Measurements from ENCODE around the gene OR5AN1. TPM values are rescaled to one million over a fixed set of nuclear protein-coding genes. Genes with fewer than 3 reads are reported as not detected.

OR5AN1 gene
- polyA plus RNA-seq, 1 experiment, result not detected

DNA sequence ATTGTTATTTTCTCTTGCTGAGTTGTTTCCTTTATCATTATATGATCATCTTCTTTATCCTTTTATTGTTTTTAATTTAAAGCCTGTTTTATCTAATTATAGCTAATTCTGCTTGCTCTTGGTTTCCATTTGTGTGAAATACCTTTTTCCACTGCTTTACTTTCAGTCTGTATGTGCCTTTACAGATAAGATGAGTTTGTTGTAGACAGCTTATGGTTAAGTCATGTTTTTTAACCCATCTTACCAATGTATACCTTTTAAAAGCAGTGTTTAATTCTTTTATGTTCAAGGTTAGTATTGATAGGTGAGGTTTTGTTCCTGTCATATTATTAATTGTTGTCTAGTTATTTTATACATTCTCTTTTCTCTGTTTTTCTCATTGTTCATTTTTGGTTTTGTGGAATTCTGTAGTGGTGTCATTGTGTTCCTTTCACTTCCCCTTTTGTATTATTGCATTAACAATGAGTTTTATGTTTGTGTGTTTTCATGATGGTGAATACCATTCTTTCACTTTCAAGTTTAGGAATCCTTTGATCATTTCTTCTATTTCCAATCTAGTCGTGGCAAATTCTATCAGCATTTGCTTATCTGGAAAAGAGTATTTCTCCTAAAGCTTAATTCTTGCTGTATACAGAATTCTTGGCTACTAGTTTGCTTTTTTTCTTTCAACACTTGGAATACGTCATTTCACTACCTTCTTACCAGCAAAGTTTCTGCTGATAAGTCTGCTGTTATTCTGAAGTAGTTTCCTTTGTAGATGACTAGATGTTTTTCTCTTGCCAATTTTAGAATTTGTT, 21.8 kb downstream of the OR5AN1 start:
- Histone ChIP-seq H3K4me3 (ENCODE audit: low read depth, low read length) (no peak overlapping the region), H3K27me3 (ENCODE audit: control insufficient read depth, insufficient read depth, low read length) (no peaks in the 10 kb centered on the region), H3K36me3 (ENCODE audit: control insufficient read depth, insufficient read depth, low read length) (no peaks in the 10 kb centered on the region)
- TF ChIP-seq, protein P1, sequence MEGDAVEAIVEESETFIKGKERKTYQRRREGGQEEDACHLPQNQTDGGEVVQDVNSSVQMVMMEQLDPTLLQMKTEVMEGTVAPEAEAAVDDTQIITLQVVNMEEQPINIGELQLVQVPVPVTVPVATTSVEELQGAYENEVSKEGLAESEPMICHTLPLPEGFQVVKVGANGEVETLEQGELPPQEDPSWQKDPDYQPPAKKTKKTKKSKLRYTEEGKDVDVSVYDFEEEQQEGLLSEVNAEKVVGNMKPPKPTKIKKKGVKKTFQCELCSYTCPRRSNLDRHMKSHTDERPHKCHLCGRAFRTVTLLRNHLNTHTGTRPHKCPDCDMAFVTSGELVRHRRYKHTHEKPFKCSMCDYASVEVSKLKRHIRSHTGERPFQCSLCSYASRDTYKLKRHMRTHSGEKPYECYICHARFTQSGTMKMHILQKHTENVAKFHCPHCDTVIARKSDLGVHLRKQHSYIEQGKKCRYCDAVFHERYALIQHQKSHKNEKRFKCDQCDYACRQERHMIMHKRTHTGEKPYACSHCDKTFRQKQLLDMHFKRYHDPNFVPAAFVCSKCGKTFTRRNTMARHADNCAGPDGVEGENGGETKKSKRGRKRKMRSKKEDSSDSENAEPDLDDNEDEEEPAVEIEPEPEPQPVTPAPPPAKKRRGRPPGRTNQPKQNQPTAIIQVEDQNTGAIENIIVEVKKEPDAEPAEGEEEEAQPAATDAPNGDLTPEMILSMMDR (IDR thresholded peaks at IDR 0.05; ENCODE audit: insufficient read depth, low read depth, low read length), result no peak
- ChIA-PET CTCF (interaction anchor here (1.3 kb wide), 1 partner anchor 15 kb away, joined by 3 read pairs; no protein-coding TSS in a partner anchor), POLR2A (no interaction called here)
- no peak for DNase-seq (ENCODE audit: low read depth)

DNA sequence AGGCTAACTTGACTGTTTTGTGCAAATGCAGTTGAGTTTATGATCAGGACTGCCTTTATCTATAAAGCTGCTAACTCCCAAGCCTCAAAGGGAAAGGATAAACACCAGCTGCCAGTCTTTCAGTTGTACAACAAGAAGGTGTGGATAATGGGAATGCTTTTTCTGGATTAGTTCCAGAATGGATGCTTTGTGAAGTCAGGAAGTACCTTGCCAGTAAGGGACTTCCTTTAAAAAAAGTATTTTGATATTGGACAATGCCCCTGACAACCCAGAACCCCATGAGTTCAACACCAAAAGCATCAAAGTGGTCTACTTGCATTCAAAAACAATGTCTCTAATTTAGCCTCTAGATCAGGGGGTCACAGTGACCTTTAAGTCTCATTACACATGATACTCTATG, 35.5 kb downstream of the OR5AN1 start:
- TF ChIP-seq, protein P1 (IDR thresholded peaks at IDR 0.05; ENCODE audit: insufficient read depth, low read depth, low read length), result no peak
- Histone ChIP-seq H3K4me3 (ENCODE audit: low read depth, low read length) (no peak overlapping the region), H3K27me3 (ENCODE audit: control insufficient read depth, insufficient read depth, low read length) (no peaks in the 10 kb centered on the region), H3K36me3 (ENCODE audit: control insufficient read depth, insufficient read depth, low read length) (no peaks in the 10 kb centered on the region)
- ChIA-PET POLR2A (no interaction called here), CTCF (no interaction called here)
- no peak for DNase-seq (ENCODE audit: low read depth)

DNA sequence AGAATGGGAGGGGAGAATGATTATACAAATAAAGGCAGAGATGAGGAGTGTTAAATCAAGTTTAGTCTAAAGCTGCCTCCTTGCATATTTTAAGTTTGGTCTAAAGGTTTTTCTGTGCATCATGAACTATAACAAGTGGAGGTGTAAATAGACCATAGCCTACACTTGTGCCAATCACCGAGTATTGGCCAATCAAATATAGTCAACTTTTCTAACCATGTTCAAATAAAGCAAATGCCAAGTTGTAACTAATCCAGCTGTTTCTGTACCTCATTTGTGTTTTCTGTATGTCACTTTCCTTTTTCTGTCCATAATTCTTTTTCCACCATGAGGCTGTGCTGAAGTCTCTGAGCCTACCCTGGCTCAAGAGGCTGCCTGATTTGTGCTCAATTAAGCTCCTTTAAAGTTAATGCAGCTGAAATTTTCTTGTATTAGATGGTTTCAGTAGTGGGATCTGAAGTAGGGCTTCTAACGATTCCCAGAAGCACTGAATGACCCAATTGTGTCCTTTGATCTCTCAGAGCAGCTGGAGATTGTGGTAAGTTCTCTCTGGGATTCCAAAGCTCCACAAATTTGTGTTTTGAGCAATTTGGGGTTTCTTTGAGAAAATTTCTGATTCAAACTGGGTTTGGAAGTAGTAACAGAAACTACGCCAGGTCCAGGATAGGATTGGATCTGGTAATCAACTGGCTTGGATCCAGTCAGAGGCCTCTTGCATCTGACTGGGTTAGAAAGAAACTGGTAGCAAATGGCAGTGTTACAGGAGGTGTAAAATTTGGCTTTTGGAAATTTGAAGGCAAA, 42.0 kb downstream of the OR5AN1 start:
- no peaks in the 10 kb centered on the region for H3K27me3 ChIP-seq (ENCODE audit: control insufficient read depth, insufficient read depth, low read length)
- ChIA-PET CTCF (interaction anchor here (0.9 kb wide), 1 partner anchor 9 kb away, joined by 3 read pairs; no protein-coding TSS in a partner anchor), POLR2A (no interaction called here)
- no peak overlapping the region for H3K4me3 ChIP-seq (ENCODE audit: low read depth, low read length)
- TF ChIP-seq, protein P1 (IDR thresholded peaks at IDR 0.05; ENCODE audit: insufficient read depth, low read depth, low read length), result no peak
- DNase-seq (ENCODE audit: low read depth), result no peak
- H3K36me3 ChIP-seq (ENCODE audit: control insufficient read depth, insufficient read depth, low read length), result no peaks in the 10 kb centered on the region

DNA sequence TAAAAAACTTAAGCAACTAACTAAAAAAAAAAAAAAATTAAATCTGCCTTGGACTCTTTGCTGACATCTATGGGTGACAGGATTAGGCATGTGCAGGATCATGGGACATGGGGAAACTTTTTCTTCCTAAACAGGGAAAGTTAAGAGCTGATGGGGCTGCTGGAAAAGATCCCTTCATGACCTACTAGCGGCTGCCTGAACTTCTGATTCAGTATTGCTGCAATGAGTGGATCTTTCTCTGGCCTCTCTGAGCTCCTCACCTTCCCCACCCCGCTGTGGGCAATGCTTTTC, 42.5 kb downstream of the OR5AN1 start:
- ChIA-PET POLR2A (no interaction called here), CTCF (no interaction called here)
- TF ChIP-seq, protein P1 (IDR thresholded peaks at IDR 0.05; ENCODE audit: insufficient read depth, low read depth, low read length), result no peak
- Histone ChIP-seq H3K36me3 (ENCODE audit: control insufficient read depth, insufficient read depth, low read length) (no peaks in the 10 kb centered on the region), H3K4me3 (ENCODE audit: low read depth, low read length) (no peak overlapping the region), H3K27me3 (ENCODE audit: control insufficient read depth, insufficient read depth, low read length) (no peaks in the 10 kb centered on the region)
- DNase-seq (ENCODE audit: low read depth), result no peak

DNA sequence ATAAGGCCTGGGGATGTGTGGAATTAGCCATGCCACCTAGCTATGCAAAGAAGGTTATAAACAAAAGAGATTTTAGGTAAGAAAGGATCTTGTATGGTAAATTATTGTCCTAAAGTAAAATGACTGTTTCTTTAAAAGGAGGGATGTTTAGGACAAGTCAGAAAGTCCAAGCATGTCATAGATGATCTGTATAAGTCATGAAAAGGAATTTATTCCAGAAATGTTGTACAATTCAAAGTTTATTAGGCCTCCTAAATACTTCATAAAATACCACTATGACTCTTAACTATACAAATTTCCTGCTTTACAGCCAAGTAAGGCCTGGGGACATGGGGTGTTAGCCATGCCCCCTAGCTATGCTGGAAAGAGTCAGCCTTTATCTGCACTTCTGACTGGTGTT, 44.9 kb downstream of the OR5AN1 start:
- H3K36me3 ChIP-seq (ENCODE audit: control insufficient read depth, insufficient read depth, low read length), result no peaks in the 10 kb centered on the region
- H3K27me3 ChIP-seq (ENCODE audit: control insufficient read depth, insufficient read depth, low read length), result no peaks in the 10 kb centered on the region
- ChIA-PET CTCF (no interaction called here), POLR2A (no interaction called here)
- no peak overlapping the region for H3K4me3 ChIP-seq (ENCODE audit: low read depth, low read length)
- DNase-seq (ENCODE audit: low read depth), result no peak
- TF ChIP-seq, protein P1 (IDR thresholded peaks at IDR 0.05; ENCODE audit: insufficient read depth, low read depth, low read length), result no peak

Data from BJ (cell line).